ENCODE data around the gene HBG1. TPM values are rescaled to one million over a fixed set of nuclear protein-coding genes. Genes with fewer than 3 reads are reported as not detected.
A peak's percentile ranks its signal among the peaks of the same experiment; 100 is the strongest.
"Not testable (repeated sequence)": the region's sequence is repeated elsewhere in the genome, so short reads cannot be mapped to it uniquely, and the experiment has no call there.

HBG1 gene
- total RNA-seq, 1 experiment from 2014 or later = 0.31 TPM

DNA sequence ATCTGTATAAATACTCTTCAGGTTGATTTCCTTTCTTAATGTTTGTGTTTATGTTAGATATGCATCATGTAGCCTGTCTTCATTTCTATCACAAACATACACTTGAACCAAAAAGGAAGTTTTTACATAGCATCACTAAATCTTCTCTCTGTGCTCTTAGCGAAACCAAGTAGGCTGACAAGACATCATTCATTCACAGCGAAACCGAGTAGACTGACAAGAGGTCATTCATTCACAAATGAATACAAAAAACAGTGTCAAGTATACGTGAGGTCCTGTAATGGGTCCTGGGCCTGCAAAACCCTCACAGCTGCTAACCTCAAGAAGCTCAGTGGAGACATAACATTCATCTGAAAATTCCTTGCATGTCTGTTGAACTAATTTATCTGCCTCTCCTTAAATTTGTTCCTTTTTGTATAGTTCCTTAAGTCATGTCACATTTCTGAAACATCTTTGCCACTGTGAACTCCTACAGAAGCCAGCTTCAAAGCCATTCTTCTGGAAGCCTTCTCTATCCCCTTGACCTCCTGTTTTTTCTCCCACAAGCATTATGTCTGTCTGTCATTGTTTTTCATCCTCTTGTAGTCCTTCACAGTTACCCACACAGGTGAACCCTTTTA is 29.9 kb upstream of the HBG1 start:
- no peak for DNase-seq (ENCODE audit: low read depth)

DNA sequence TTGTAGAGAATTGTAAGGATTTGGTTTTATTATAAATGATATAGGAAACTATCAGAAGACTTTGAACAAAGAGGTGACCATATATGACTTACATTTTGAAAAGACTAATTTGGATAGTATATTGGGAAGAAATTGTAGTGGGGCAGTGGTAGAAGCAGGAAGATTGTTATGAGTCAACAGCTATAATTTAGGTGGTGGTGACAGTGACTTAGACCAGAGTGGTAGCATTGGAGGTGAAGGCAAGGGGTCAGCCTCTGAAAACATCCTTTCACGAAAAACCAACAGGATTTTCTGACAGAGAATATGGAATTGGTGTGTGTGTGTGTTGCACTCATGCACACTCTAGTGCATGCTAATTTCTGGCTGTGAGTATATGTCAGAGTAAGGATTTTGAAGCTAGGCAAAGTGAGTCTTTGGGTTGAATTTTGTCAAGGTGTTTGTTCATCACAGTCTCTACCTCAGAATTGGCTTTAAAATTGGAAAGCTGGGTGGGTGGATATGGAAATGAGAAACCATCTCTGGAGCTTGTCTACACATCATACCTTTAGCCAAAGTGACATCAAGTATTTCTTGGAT is 28.2 kb upstream of the HBG1 start:
- peak; percentile 36 for DNase-seq (ENCODE audit: low read depth)

DNA sequence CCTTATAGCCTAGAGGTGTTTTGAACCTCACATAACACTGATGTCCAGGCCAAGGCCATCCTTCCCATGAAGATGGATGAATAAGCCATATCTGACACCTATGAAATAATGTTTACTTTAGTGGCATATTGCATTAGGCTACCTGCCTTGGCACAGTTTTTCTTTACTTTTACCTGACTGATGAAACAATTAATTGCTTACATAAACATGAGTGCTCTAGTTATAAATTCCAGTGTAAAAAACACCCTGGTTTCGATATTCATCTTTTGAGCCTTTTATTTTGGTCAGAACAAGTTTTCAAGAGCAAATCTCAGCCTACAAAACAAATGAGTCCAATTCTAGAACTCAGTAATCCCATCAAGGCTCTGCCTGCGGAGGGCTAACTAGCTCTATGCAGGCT is 27.0 kb upstream of the HBG1 start:
- DNase-seq (ENCODE audit: low read depth) = no peak

DNA sequence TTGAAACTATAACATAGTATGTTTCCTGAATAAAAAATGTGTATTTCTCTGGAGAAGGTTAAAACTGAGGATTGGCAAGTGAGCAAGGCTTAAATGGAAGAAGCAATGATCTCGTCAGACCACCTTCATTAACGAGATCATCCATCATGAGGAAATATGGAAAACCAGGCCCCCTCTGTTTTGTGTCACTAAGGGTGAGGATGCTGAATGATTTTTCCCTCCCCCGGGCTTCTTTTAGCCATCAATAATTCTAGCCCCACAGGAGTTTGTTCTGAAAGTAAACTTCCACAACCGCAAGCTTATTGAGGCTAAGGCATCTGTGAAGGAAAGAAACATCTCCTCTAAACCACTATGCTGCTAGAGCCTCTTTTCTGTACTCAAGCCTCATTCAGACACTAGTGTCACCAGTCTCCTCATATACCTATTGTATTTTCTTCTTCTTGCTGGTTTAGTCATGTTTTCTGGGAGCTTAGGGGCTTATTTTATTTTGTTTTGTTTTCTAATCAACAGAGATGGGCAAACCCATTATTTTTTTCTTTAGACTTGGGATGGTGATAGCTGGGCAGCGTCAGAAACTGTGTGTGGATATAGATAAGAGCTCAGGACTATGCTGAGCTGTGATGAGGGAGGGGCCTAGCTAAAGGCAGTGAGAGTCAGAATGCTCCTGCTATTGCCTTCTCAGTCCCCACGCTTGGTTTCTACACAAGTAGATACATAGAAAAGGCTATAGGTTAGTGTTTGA is 25.9 kb upstream of the HBG1 start:
- DNase-seq (ENCODE audit: low read depth) = no peak

DNA sequence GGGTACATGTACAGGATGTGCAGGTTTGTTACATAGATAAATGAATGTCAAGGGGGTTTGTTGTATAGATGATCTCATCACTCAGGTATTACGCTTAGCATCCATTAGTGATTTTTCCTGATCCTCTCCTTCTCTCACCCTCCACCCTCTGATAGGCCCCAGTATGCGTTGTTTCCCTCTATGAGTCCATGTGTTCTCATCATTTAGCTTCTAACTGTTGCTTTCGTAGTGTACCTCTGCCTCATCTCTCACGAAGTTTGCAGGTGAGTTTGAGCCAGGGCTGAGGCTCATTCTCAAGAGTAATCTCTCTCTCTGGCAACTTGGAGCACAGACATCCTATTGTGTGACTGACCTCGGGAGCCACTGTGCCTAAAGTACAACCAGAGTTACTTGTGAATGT is 24.7 kb upstream of the HBG1 start:
- peak; percentile 83 for DNase-seq (ENCODE audit: low read depth)

DNA sequence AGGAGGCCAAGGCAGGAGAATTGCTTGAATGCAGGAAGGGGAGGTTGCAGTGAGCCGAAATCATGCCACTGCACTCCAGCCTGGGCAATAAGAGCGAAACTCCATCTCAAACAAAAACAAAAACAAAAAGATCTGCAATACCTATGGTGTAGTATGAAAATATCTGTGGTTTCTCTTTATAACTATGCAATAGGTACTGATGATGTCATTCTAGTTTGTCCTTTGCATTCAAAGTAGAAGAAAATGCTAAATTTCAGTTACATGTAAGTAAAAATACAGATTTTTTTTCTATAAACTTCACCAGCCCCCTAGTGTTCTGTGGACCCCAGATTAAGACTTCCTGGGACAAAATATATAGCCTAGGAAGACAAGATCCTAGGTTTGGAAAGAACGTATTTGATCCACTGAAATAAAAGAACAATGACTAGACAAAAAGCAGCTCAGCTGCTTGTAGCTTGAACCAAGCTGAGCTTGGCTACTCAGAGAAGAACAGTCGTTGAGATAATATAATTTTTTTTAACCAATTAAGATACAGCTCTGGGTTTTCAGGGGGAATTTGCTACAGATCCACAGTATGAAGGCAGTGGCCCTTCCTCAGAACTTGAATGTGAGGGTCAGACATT is 22.8 kb upstream of the HBG1 start:
- DNase-seq (ENCODE audit: low read depth) = no peak

DNA sequence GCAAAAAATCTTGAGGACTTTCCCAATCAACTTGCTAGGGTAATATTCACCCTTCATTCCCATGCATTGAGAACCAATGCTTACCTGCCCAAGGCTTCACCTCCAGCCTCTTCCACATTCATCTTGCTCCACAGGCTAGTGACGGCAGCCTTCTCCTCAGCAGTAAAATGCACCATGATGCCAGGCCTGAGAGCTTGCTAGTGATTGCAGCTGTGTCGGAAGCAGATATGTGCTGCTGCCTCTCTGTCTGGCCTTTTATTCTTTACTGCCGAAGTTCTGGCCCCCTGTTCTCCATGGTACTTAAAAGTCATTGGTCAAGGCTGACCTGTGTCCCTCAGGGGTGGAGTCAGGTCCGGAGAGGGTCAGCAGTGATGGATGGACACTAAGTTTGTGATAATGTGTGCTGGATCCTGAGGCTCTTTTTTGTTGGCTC is 20.1 kb upstream of the HBG1 start, which contains the start of gene HBE1:
HBE1 (minus strand) TSS at position 231 of the 433 bp plus-strand sequence; CDS start at position 176, 55 bp downstream.
- no peak for DNase-seq (ENCODE audit: low read depth)

DNA sequence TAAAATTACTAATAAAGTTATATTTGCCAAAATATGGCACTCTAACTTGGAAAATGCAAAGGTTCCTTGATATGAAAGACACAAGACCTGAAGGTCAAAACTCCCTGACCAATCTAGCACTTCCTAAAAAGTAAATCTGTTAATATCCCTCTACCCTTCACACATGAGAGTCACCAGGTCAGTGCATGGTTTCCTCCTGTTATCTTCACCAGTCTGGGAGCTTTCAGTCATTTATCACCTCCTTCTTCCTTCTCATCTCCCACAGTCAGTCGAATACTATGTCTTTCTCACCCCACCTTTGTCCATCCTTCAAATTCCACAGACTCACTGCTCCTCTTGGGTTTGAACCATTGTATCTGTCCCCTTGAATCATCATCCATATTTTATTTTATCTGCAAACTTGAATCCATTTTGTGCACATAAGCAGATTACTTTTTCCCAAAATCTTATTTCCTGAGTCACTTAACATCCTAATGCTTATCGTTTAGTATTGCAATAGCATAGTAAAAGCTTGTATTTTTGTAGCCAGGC is 17.4 kb upstream of the HBG1 start:
- no peak for DNase-seq (ENCODE audit: low read depth)

DNA sequence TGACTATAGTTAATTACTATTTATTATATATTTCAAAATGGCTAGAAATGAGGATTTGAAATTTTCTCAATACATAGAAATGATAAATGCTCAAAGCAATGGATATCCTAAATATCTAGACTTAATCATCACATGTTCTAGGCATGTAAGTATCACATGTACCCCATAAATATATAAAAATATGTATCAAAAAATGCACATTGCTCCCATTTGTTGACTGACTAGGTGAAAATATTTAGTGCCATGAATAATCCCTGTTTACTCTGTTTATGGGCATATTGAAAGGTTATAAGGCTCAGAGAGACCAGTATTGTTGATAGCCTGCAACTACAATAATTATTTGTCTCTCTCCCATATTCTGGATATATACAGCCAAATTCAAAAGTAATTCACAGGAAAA is 17.0 kb upstream of the HBG1 start:
- DNase-seq (ENCODE audit: low read depth) = no peak

DNA sequence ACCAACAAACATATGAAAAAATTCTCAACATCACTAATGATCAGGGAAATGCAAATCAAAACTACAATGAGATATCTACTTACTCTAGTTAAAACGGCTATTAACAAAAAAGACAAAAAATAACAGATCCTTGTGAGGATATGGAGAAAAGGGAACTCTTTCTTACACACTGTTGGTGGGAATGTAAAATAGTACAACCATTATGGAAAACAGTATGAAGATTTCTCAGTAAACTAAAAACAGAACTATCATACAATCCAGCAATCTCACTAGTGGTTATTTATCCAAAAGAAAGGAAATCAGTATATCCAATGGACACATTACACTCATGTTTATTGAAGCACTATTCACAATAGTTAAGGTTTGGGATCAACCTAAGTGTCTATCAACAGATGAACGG is 16.2 kb upstream of the HBG1 start:
- no peak for DNase-seq (ENCODE audit: low read depth)

DNA sequence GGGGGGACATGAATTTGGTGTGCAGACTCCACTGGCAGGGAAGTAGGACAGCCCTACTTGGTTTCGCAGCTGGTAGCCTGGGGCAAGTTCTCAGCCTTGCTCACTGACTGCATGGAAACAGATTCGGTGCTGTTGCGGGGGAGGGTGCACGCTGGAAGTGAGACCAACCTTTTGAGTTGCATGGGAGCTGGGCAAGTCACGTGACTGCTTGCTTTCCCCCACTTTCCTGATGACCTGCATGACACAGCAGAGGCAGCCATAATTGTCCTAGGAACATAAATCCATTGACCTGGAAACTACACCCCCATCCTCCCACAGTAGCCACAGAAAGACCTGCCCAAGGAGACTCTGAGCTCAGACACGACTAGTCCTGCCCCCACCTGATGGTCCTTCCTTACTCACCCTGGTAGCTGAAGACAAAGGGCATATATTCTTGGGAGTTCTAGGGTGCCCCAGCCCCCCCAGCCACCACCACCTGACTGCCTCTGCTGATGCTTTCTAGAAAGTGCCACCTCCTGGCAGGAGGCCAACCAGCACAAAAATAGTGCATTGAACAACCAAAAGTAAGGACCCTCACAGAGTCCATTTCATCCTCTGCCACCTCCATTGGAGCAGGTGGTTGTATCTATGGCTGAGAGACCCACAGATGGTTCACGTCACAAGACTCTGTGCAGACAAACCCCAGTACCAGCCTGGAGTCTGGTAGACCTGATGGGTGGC is 9.0 kb upstream of the HBG1 start:
- no peak for DNase-seq (ENCODE audit: low read depth)

DNA sequence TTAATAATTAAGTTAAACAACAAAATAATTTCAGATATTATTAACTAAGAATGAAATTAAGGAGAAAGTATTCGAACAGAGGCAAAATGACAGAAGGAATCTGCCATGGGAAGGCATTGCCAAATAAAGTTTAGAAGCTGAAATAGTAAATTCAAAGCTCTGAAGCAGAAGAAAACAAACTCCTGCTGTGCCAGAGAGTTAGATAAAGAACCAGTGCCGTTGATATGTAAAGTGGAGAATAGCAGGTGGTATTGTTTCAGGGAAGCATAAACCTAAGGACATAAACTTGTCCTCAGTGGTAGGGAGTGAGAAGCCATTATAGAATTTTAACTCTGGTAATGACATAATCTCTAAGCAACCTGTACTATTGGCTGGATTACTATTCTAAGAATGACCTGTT is 7.6 kb upstream of the HBG1 start:
- no peak for DNase-seq (ENCODE audit: low read depth)

DNA sequence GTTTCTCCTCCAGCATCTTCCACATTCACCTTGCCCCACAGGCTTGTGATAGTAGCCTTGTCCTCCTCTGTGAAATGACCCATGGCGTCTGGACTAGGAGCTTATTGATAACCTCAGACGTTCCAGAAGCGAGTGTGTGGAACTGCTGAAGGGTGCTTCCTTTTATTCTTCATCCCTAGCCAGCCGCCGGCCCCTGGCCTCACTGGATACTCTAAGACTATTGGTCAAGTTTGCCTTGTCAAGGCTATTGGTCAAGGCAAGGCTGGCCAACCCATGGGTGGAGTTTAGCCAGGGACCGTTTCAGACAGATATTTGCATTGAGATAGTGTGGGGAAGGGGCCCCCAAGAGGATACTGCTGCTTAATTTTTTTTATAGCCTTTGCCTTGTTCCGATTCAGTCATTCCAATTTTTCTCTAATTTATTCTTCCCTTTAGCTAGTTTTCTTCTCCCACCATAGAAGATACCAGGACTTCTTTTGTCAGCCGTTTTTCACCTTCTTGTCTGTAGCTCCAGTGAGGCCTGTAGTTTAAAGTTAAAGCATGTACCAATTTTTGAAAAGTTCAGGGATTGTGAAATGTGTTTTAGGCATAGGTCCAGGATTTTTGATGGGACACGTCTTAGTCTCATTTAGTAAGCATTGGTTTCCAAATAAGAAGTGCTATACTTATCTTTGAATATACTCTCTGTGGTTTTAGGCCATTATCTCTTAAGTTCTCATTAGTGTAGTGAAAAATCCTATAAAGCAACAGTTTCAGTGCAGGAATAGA is 5.2 kb upstream of the HBG1 start, which contains the start of gene HBG2:
HBG2 (minus strand) TSS at position 136 of the 768 bp plus-strand sequence; CDS start at position 83, 53 bp downstream.
- not testable (repeated sequence) for DNase-seq (ENCODE audit: low read depth)

DNA sequence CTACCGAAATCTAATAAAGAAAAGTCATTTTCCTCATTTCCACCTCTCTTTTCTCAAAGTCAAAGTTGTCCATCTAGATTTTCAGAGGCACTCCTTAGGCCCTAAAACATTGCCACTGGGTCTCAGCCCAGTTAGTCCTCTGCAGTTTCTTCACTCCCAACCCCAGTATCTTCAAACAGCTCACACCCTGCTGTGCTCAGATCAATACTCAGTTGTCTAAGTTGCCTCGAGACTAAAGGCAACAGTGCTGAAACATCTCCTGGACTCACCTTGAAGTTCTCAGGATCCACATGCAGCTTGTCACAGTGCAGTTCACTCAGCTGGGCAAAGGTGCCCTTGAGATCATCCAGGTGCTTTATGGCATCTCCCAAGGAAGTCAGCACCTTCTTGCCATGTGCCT is 4.4 kb upstream of the HBG1 start:
- DNase-seq (ENCODE audit: low read depth) = not testable (repeated sequence)

DNA sequence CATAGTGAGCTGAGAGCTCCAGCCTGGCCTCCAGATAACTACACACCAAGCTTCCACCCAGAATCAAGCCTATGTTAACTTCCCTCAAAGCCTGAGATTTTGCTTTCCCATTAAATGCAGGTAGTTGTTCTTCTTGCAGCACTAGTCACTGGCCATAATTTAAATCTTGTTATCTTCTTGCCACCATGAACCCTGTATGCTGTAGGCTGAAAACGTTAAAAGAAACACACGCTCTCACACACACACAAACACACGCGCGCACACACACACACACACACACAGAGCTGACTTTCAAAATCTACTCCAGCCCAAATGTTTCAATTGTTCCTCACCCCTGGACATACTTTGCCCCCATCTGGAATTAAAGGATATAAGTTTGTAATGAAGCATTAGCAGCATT is 3.8 kb upstream of the HBG1 start:
- not testable (repeated sequence) for DNase-seq (ENCODE audit: low read depth)

DNA sequence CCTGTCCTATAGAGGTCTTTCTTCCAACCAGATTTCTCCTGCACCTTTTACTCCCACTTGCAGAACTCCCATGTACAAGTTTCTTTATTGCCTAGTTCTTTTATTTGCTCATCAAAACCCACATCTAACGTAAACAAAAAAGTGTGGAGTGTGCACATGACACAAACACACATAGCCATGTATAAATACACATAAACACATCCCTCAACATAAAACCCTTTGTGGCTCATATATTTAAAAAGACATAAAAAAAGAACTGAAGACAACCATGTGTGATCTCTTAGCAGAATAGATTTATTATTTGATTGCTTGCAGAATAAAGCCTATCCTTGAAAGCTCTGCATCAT is 3.2 kb upstream of the HBG1 start:
- no peak for DNase-seq (ENCODE audit: low read depth)

DNA sequence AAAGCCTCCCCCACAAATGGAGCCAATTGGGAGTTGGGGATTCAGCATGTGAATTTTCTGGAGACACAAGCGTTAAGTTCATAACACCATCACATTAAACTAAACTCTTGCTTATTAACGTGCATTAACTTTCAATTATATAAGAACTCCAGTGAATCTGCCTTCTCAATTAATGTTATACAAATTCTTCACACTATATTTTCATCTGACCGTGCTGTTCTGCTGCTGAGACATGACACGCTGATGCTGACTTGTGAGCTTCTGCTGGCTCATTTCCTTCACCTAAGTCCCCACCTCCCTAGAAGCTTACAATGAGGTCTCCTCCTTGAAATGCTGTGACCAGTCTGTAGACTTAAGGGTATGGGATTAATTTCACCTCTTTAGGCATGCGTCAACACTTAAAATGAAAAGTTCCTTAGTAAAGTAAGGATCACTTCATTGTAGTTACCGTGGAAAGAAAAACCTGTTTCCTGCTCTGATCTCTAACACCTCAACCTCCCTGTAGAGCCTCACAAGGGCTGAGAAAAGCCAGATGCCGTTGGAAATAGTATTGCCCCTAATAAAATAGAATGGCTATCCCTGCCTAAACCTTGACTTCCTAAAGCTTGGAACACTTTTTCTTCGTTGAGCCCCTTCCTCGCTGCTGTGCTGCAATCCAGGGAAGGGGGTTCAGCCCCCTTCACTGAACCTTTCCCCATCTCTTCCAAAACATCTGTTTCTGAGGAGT is 2.7 kb upstream of the HBG1 start:
- no peak for DNase-seq (ENCODE audit: low read depth)

DNA sequence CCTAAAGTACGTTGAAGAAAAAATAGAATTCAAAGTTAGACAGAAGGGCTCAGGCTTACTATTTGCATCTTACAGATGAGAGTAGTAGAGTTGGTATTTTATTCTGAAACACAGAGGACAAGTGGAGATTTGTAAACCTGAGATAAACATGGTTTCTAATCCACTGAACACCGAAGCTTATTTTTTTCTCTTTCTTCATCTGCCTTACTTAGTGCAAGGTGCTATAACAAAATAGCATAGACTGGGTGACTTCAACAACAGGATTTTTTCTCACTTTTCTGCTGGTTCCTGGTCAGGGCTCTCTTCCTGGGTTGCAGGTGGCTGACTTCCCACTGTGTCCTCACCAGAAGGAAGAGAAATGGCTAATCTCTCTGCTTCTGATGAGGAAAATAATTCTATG is 2.1 kb upstream of the HBG1 start:
- DNase-seq (ENCODE audit: low read depth) = no peak

DNA sequence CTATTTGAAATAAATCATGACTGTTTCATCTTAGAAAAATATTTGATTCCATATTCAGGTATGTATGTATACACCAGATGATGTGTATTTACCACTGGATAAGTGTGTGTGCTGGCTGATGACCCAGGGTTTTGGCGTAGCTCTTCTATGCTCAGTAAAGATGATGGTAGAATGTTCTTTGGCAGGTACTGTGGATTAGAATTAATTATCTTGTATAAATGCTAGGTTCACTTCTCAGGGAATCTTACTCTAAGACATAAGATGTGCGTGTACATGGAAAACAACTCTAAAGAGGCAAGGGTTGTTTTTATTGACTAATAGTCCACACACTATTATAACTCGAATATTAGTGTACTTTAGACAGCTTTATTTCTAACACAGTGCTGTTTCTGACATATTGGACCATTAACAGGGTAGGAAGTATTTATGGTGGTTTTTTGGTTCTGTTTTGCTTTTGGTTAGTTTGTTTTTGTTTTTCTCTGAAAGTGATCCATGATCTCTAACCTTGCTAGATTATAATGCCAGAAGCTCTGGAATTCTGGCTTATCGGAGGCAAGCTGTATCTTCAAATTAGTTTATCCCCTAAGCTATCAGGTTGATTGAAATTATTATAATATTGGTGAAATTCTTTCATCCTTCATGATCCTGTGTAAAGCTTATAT is 1.0 kb upstream of the HBG1 start:
- no peak for DNase-seq (ENCODE audit: low read depth)
